Neuron (in vitro differentiated cells): ENCODE measurements around the gene MECP2.
A peak's percentile ranks its signal among the peaks of the same experiment; 100 is the strongest.

Experiments used
- H2AFZ ChIP-seq: one replicate; pipeline ENCODE4 v1.6.1; 2013; ENCODE audit warnings: low read depth, mild to moderate bottlenecking, inconsistent platforms, low read length, moderate library complexity
- H3K27me3 ChIP-seq: one replicate; pipeline ENCODE4 v1.6.1; 2013; ENCODE audit warnings: low read length; ENCODE audit not compliant: insufficient read depth
- H3K36me3 ChIP-seq: one replicate; pipeline ENCODE4 v1.6.1; 2013; ENCODE audit warnings: low read length; ENCODE audit not compliant: insufficient read depth
- H3K4me1 ChIP-seq: one replicate; pipeline ENCODE4 v1.6.1; 2013; ENCODE audit warnings: low read length; ENCODE audit not compliant: insufficient read depth
- H3K4me3 ChIP-seq: 2 replicates; pipeline ENCODE4 v1.5.1; 2013; ENCODE audit warnings: mild to moderate bottlenecking, low read length, moderate library complexity
- H3K9me3 ChIP-seq: one replicate; pipeline ENCODE4 v1.6.1; 2013; ENCODE audit warnings: low read length

MECP2 gene

DNA sequence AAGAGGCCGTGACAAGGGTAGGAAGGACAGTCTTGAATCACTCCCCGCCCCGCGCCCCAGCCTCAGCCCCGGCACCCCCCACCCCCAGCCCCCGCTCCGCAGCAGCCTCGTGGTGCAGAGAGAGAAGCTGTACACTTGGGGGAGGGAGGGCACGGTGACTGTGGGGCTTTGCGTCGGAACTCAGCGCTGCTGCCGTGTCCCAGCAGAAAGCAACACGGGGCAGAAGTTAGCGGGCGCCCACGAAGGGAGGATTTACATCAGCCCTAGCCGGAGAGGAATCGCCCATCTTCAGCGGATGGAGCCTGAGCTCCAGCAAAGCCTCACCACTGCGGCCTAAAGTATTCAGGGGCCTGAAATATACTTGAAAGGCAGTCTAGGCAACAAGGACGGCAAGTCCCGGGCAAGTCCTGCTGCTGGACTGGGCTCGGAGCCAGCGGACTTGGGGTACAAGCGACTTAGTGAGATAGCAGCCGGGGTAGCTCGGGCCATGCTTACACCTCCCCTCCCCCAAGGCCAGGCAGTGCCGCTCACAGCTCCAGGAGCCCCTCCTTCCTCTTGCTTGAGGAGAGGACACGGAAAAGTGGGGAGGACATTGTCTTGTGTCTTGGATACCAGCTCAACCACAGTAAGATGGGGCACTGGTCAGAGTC, 28.0 kb upstream of the MECP2 start:
- Histone ChIP-seq H2AFZ (no peak overlapping the region), H3K4me3 (no peak overlapping the region), H3K27me3 (peaks cover 10% of the 10 kb centered on the region), H3K4me1 (no peaks in the 10 kb centered on the region), H3K36me3 (no peaks in the 10 kb centered on the region), H3K9me3 (no peaks in the 10 kb centered on the region)

DNA sequence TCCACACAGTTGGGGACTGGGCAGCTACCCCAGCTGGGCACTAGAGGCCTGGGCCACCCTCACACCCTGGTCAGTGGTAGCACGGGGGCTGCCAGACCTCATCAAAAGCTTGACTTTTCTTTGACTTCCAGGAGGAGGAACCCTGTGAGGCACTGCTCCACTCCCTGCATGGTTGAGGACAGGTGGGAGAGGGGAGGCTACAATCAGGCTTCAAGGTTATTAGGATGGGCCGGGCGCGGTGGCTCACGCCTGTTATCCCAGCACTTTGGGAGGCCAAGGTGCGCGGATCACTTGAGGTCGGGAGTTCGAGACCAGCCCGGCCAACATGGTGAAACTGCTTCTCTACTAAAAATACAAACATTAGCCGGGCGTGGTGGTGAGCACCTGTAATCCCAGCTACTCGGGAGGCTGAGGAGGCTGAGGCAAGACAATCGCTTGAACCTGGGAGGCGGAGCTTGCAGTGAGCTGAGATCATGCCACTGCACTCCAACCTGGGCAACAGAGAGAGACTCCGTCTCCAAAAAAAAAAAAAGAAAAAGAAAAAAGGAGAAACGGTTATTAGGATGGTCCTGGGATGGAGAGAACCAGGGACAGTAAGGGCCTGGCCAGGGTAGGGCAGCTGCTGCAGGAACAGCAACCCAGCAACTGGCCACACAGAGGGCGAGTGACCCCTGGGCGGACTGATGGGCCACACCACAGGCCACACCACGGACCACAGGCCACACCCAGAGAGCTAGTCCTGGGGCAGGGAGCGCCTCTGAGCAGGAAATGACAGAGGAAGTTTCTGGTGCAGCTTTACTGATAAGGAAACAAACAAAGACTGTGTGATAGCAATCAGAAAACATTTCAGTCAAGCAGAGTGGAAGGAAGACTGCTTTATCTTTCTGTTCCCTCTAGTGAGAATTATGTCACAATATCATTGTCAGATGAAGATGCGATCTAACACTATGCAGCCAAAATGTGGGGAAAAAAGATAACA, 26.0 kb upstream of the MECP2 start:
- Histone ChIP-seq H3K36me3 (no peaks in the 10 kb centered on the region), H3K4me1 (no peaks in the 10 kb centered on the region), H3K27me3 (peaks cover 8% of the 10 kb centered on the region), H3K9me3 (no peaks in the 10 kb centered on the region), H3K4me3 (no peak overlapping the region), H2AFZ (no peak overlapping the region)

DNA sequence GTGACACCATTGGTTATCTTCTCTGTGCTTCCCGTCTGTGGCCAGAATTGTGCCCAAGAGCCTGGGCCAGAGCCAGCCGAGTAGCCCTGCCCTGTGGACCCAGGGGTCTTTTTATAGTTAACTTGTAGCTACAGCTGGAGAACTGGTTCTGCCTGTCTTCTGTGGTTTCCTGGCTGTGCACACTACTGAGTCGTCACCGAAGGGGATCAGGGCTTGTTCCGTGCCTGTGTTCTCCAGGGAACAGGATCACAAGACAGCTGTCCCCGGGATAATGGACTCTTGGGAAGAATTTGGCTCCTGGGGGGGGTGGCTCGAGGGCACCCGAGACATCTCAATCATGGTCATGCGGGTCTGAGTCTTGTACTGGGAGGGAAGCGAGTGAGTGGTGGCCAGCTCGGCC, 24.4 kb upstream of the MECP2 start:
- no peaks in the 10 kb centered on the region for H3K4me1 ChIP-seq
- H2AFZ ChIP-seq, result no peak overlapping the region
- H3K27me3 ChIP-seq, result peaks cover 8% of the 10 kb centered on the region
- no peaks in the 10 kb centered on the region for H3K36me3 ChIP-seq
- no peak overlapping the region for H3K4me3 ChIP-seq
- H3K9me3 ChIP-seq, result no peaks in the 10 kb centered on the region

DNA sequence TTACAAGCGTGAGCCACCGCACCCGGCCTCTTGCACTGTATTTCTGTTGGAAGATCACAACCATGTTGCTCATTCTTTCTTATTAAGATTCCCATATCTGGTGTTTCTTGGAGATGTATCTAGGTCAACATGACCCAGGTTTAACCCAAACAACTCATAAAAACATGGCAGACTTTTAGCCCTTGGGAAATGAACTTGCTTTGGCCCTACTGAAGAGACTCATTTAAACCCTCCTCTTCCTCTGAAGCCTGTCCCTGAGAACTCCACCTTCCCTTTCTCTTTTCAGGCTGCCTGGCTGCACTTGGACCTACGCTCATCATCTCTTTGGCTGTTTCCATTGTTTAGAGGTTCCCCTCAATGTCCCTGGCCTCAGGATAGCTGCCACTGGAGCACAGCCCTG, 23.7 kb upstream of the MECP2 start:
- Histone ChIP-seq H3K36me3 (no peaks in the 10 kb centered on the region), H3K4me3 (no peak overlapping the region), H3K9me3 (no peaks in the 10 kb centered on the region), H3K27me3 (peaks cover 7% of the 10 kb centered on the region), H3K4me1 (peaks cover 7% of the 10 kb centered on the region), H2AFZ (no peak overlapping the region)

DNA sequence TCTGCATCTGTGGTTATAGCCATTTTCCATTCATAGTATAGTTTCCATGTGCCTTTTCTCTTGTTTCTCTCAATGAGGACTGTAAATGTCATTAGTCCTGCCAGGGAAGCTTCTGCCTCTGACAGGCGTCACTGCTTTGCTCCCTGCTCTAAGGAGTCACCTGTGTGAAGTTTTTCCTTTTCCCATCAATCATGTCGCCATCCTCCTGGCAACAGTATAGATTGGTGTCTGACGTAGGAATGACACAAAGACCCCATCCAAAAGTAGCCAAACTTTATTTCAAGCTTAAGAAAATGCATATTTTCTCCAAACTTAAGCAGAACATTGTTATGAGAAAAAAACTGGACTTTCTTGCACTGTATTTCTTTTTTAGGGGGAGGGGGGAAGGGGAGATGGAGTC, 23.1 kb upstream of the MECP2 start:
- H3K9me3 ChIP-seq, result no peaks in the 10 kb centered on the region
- peaks cover 9% of the 10 kb centered on the region for H3K4me1 ChIP-seq
- peaks cover 10% of the 10 kb centered on the region for H3K27me3 ChIP-seq
- no peak overlapping the region for H3K4me3 ChIP-seq
- no peaks in the 10 kb centered on the region for H3K36me3 ChIP-seq
- H2AFZ ChIP-seq, result no peak overlapping the region

DNA sequence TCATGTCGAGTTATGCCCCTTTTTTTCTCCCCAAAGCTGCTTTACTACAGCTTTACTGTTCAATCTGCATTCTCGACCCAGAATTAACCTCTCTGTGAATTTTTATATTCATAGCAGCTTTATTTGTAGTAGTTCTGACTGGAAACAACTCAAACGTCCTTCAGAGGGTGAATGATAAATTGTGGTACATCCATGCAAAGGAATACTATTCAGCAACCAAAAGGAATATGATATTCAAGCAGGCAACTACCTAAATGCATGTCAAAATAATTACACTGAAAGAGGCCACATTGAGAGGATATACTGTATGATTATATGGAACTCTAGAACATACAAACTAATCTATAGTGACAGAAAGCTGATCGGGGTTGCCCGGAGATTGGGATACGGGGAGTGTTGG, 20.0 kb upstream of the MECP2 start:
- no peaks in the 10 kb centered on the region for H3K9me3 ChIP-seq
- H2AFZ ChIP-seq, result no peak overlapping the region
- H3K4me3 ChIP-seq, result no peak overlapping the region
- H3K4me1 ChIP-seq, result peaks cover 9% of the 10 kb centered on the region
- no peaks in the 10 kb centered on the region for H3K36me3 ChIP-seq
- H3K27me3 ChIP-seq, result peaks cover 24% of the 10 kb centered on the region

DNA sequence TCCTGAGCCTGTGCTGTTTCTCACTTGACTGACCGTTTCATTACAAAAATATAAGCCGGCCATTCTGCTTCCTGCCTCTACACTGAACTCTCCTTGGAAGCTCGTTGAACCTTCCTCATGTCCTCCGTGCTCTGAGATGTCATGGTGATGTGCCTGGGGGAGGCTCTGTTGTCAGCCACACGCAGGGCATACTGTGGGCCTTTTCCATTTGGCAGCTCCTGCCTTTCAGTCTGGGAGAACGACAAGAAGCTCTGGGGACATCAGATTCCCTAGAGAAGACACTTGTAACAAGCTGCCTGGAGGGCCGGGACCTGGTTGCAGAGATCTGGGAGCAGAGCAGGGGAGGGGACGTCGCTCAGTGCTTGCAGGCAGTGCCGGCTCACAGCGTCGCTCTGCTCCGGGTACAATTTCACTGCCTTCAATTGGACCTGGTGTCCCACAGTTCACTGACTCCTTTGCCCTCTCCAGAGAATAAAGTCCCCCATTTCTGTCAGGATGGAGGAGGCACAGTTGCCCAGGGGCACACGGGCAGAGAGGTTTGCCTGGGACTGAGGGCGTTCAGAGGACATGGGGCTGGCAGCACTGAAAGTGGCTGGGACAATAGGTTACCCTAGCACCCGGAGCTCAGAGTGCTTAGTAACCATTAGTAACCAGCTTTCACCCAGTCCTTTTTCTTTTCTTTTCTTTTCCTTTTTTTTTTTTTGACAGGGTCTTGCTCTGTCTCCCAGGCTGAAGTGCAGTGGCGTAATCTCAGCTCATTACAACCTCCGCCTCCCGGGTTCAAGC, 19.1 kb upstream of the MECP2 start:
- Histone ChIP-seq H3K36me3 (no peaks in the 10 kb centered on the region), H3K4me1 (peaks cover 9% of the 10 kb centered on the region), H3K4me3 (no peak overlapping the region), H3K27me3 (peaks cover 19% of the 10 kb centered on the region), H2AFZ (no peak overlapping the region), H3K9me3 (no peaks in the 10 kb centered on the region)

DNA sequence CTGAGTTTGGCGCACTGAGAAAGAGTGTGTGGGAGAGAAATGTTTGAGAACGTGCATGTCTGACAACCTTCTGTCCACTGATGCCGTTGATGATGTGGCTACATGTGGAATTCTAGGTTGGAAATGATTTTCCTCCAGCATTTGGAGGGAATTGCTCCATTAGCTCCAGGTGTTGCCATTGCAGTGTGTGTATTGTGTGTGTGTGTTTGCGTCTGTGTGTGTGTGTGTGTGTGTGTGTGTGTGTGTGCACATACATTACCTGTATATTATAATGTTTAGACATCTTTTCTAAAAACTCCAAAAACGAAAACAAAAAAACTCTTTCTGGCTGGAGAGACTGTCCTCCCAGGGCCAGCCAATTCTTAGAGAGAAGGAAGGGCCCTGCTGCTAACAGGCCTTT, 18.2 kb upstream of the MECP2 start:
- Histone ChIP-seq H2AFZ (no peak overlapping the region), H3K9me3 (no peaks in the 10 kb centered on the region), H3K4me3 (no peak overlapping the region), H3K4me1 (peaks cover 9% of the 10 kb centered on the region), H3K27me3 (peaks cover 19% of the 10 kb centered on the region), H3K36me3 (no peaks in the 10 kb centered on the region)

DNA sequence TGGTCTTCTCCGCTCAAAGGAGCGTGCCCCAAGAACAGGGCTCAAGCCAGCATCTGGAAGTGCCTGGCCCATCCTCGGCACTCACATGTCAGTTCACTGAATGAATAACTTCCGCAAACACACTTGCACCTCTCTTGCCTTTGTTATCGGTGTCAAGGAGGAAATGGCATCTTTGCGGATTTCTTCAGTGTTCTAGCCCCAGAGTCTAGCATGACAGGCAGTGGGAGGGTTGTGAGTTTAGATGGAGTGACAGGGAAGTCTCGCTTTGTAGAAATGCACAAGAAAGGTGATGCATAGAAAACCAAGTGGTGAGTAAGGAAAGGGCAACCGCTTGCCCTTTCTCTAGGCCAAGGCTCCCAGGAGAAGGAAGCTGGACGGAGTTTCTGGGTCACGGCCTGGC, 17.6 kb upstream of the MECP2 start:
- H3K36me3 ChIP-seq, result no peaks in the 10 kb centered on the region
- H3K27me3 ChIP-seq, result peaks cover 19% of the 10 kb centered on the region
- peaks cover 9% of the 10 kb centered on the region for H3K4me1 ChIP-seq
- no peak overlapping the region for H2AFZ ChIP-seq
- no peaks in the 10 kb centered on the region for H3K9me3 ChIP-seq
- no peak overlapping the region for H3K4me3 ChIP-seq

DNA sequence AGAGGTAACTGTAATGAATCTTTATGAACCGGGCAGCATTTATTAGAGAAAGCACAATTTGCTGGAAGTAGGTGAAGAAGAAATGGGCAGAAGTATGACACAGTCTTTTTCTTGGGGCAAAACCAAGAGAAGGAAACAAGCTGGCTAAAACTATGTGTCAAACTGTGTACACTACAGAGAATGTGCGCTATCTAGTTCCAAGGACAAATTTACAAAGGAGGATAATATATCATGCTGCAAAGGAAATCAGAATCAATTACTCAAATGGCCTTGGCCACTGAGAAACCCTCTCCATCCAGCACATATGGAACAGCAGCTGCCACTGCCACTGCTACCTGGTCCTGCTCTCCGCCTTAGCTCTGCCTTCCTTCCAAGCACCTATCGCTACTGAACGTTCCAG, 17.1 kb upstream of the MECP2 start:
- no peaks in the 10 kb centered on the region for H3K36me3 ChIP-seq
- no peak overlapping the region for H3K4me3 ChIP-seq
- H3K4me1 ChIP-seq, result peaks cover 9% of the 10 kb centered on the region
- H3K9me3 ChIP-seq, result no peaks in the 10 kb centered on the region
- no peak overlapping the region for H2AFZ ChIP-seq
- peaks cover 19% of the 10 kb centered on the region for H3K27me3 ChIP-seq

DNA sequence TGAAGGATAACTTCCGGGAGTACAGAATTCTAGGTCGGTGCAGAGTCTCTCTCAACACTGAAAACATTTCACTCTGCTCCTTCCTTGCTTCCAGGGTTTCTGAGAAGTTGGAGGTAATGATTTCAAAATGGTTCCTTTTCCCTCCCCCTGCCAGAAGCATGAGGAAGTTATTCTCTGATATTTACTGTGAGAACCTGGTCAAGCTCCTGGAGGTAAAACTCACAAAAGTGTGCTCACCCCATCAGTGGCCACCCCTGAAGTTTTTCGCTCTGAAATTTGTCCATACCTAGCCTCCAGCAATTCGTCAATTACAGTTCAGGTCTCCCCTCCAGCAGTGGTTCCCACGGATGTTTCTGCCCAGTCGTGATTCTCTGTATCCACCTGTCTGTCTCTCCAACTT, 16.2 kb upstream of the MECP2 start:
- Histone ChIP-seq H2AFZ (no peak overlapping the region), H3K4me3 (no peak overlapping the region), H3K36me3 (no peaks in the 10 kb centered on the region), H3K9me3 (no peaks in the 10 kb centered on the region), H3K27me3 (peaks cover 19% of the 10 kb centered on the region), H3K4me1 (peaks cover 9% of the 10 kb centered on the region)

DNA sequence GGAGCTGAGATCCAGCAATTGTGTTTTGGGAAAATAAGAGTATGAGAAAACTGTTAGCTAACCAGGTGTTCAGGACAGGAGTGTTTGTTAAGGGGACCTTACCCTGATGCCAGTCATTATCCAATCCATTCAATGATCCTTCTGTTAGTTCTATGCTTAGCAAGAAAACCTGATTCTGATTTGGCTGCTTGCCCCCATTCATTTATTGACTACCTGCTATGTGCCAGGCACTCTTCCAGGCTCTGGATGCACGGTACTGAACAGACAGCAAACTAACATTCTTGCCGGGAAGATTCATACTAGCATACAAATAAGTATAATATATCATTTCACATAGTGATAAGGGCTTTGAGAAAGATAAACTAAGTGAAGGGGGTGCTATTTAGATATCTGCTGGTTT, 1.0 kb upstream of the MECP2 start:
- Histone ChIP-seq H3K27me3 (peaks cover 6% of the 10 kb centered on the region), H3K36me3 (no peaks in the 10 kb centered on the region), H3K4me3 (no peak overlapping the region), H2AFZ (no peak overlapping the region), H3K4me1 (peaks cover 7% of the 10 kb centered on the region), H3K9me3 (no peaks in the 10 kb centered on the region)

DNA sequence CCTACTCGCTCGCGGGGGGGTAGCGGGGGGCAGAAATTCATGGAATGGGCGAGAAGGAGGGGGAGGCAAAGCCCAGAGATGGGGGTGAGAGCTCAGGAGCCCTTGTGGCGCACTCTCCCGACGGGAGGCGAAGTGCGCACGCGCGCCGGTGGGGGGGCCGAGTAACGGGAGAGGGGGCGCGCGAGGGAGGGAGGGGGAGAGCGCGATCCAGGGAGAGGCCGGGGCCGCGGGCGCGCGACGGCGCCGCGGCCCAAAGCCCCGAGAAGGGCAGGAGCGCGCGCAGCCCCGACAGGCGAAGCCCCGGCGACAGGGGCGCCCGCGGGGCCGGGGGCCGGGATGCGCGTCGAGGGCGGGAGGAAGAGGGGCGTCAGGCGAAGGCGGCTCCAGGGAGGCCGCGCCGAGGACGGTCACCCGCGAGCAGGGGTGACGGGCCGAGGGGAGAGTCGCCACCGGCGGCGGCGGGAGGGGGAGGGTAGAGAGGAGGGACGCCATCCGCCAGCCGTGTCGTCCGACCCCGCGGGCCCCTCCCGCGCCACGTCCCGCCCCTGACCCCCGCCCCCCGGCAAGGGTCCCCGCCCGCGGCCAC, 421 bp downstream of the MECP2 start:
- H3K9me3 ChIP-seq, result no peaks in the 10 kb centered on the region
- peaks cover 3% of the 10 kb centered on the region for H3K27me3 ChIP-seq

More for the DNA sequence above, 421 bp downstream of the MECP2 start:
- Histone ChIP-seq H3K4me1 (peaks cover 7% of the 10 kb centered on the region), H3K36me3 (no peaks in the 10 kb centered on the region), H2AFZ (no peak overlapping the region), H3K4me3 (peak overlapping the region; percentile 77)
